CD4-positive, alpha-beta T cell (primary cell): ENCODE results near the gene MUC2. TPM values are rescaled to one million over a fixed set of nuclear protein-coding genes. Genes with fewer than 3 reads are reported as not detected.

ENCODE experiments used
- ATAC-seq: fragments of 200-7000 bp; cut with Tn5 transposase; one replicate; pipeline ENCODE4 v1.10.0; 2022; ENCODE audit warnings: mild to moderate bottlenecking; ENCODE audit not compliant: poor library complexity
- CTCF ChIA-PET: fragments of 350-600 bp; sonication (Branson Sonifier 250); formaldehyde crosslinking; loops from one replicate; lab custom pipeline; 2021; ENCODE audit warnings: antibody characterized with exemption, inconsistent platforms; lab: Charles Lee
- POLR2A ChIA-PET: fragments of 350-600 bp; sonication (Branson Sonifier 250); formaldehyde crosslinking; loops from one replicate; lab custom pipeline; 2021; ENCODE audit warnings: antibody characterized with exemption, inconsistent platforms; lab: Charles Lee
- DNase-seq, 14 experiments: peaks; one replicate each; pipeline ENCODE4 v3.0.0-alpha.2; 2013 to 2020; ENCODE audit warnings: mixed read lengths in 2 of 14
- H3K27ac ChIP-seq, 2 donors: one replicate each; pipeline versions ENCODE4 v1.5.1 to v1.7.0; 2013; ENCODE audit warnings: low read length in 2 of 2, low read depth in 1 of 2, mild to moderate bottlenecking in 1 of 2
- H3K27me3 ChIP-seq, 2 experiments: 1 replicate in 1 of 2; 2 replicates in 1 of 2; pipeline versions ENCODE4 v1.6.1 to v1.7.0; 2013; ENCODE audit warnings: low read length in 2 of 2, control low read depth in 1 of 2, mild to moderate bottlenecking in 1 of 2, moderate library complexity in 1 of 2; ENCODE audit not compliant: insufficient read depth in 2 of 2, control insufficient read depth in 1 of 2
- H3K36me3 ChIP-seq: one replicate; pipeline ENCODE4 v1.6.1; 2013; ENCODE audit warnings: low read length, control low read depth; ENCODE audit not compliant: insufficient read depth
- H3K4me1 ChIP-seq: one replicate; pipeline ENCODE4 v1.6.1; 2013; ENCODE audit warnings: low read length, control low read depth; ENCODE audit not compliant: insufficient read depth
- H3K4me3 ChIP-seq: one replicate; pipeline ENCODE4 v1.5.1; 2013; ENCODE audit warnings: mild to moderate bottlenecking, low read length, moderate library complexity
- H3K9me3 ChIP-seq, 2 experiments: 1 replicate in 1 of 2; 2 replicates in 1 of 2; pipeline versions ENCODE4 v1.6.1 to v1.7.0; 2013; ENCODE audit warnings: low read length in 2 of 2, mild to moderate bottlenecking in 2 of 2, control low read depth in 1 of 2, moderate library complexity in 1 of 2; ENCODE audit not compliant: control insufficient read depth in 1 of 2, insufficient read depth in 1 of 2
- H3K27ac Mint-ChIP-seq: one replicate; pipeline ENCODE4 v1.8.0; 2020; ENCODE audit warnings: mixed read lengths
- H3K27me3 Mint-ChIP-seq: one replicate; pipeline ENCODE4 v1.8.0; 2021; ENCODE audit warnings: mixed read lengths
- H3K36me3 Mint-ChIP-seq: one replicate; pipeline ENCODE4 v1.8.0; 2021; ENCODE audit warnings: low read depth, mixed read lengths
- H3K4me1 Mint-ChIP-seq: one replicate; pipeline ENCODE4 v1.8.0; 2021; ENCODE audit warnings: low read depth, mixed read lengths
- H3K4me3 Mint-ChIP-seq: one replicate; pipeline ENCODE4 v1.8.0; 2020; ENCODE audit warnings: mild to moderate bottlenecking, mixed read lengths
- H3K9me3 Mint-ChIP-seq: one replicate; pipeline ENCODE4 v1.8.0; 2020; ENCODE audit warnings: mixed read lengths
- intact Hi-C, 2 experiments: fragments of 100-400 bp; cut with DNase I in 1 of 2; cut with micrococcal nuclease in 1 of 2; formaldehyde crosslinking; loops; one replicate each; pipeline versions ENCODE4 v1.15.1 to v1.9.0; 2023 to 2025; cut with DNase I, micrococcal nuclease
- total RNA-seq, 174 experiments: library from RNA in 2 of 174; stranded (reverse) in 2 of 174; gene quantifications; one replicate each; pipeline ENCODE4 v1.2.3 and lab custom pipeline; 2021 to 2026
- TF ChIP-seq, protein P1 (sequence below): fragments of 200-600 bp; IDR thresholded peaks from one replicate; pipeline ENCODE4 v1.8.0; 2022; ENCODE audit warnings: antibody characterized with exemption, mild to moderate bottlenecking

MUC2 gene
- total RNA-seq, 2 experiments from 2014 or later, result not detected

DNA sequence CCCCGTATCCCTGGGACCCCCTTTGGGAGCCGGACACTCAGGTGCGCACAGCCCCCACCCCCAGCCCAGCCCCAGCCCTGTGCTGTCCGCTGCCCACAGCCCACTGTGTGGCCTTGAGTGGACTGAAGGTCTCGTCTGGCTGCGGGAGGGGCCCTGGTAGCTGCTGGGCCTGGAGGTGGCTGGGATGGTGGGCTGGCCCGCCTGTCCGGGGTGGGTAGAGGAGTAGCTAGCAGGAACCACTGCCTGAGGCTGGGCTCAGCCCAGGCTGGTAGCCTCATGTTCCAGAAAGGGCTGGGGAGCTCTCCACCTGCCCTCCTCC is 33.6 kb upstream of the MUC2 start:
- Mint-ChIP-seq H3K4me3 (no peak overlapping the region), H3K27me3 (no peaks in the 10 kb centered on the region), H3K4me1 (no peaks in the 10 kb centered on the region), H3K36me3 (no peaks in the 10 kb centered on the region), H3K9me3 (no peaks in the 10 kb centered on the region), H3K27ac (no peak overlapping the region)
- CTCF ChIA-PET, result no interaction called here
- Histone ChIP-seq H3K27me3 (no peaks in the 10 kb centered on the region), H3K4me3 (no peak overlapping the region), H3K36me3 (no peaks in the 10 kb centered on the region), H3K27ac (no peak overlapping the region), H3K4me1 (no peaks in the 10 kb centered on the region), H3K9me3 (peaks cover 0 to 13% of the 10 kb centered on the region in 2 experiments)
- ATAC-seq, result no peak
- POLR2A ChIA-PET, result no interaction called here
- DNase-seq, result peak in 1 of 14 experiments; percentile 4
- intact Hi-C loops, result no loop called here
- TF ChIP-seq, protein P1, sequence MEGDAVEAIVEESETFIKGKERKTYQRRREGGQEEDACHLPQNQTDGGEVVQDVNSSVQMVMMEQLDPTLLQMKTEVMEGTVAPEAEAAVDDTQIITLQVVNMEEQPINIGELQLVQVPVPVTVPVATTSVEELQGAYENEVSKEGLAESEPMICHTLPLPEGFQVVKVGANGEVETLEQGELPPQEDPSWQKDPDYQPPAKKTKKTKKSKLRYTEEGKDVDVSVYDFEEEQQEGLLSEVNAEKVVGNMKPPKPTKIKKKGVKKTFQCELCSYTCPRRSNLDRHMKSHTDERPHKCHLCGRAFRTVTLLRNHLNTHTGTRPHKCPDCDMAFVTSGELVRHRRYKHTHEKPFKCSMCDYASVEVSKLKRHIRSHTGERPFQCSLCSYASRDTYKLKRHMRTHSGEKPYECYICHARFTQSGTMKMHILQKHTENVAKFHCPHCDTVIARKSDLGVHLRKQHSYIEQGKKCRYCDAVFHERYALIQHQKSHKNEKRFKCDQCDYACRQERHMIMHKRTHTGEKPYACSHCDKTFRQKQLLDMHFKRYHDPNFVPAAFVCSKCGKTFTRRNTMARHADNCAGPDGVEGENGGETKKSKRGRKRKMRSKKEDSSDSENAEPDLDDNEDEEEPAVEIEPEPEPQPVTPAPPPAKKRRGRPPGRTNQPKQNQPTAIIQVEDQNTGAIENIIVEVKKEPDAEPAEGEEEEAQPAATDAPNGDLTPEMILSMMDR, result no peak

DNA sequence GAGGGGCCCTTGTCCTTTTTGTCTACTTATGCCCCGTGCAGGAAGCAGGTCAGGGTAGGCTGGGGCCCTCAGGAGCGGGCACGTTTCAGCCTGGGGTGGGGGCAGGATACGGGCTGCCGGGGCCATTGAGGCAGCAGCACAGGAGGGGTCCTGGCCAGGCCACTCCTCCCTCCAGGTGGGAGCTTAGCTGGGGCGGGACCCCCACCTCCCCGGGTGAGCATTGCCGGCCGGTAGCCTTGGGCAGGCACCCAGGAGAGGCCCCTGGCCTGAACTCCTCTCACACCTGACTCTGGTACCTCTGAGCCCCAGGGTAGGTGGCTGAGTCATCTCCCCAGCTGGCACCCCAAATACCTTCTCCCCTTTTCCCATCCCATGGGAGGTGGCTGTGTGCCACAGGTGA is 33.2 kb upstream of the MUC2 start:
- H3K36me3 ChIP-seq, result no peaks in the 10 kb centered on the region
- no peaks in the 10 kb centered on the region for H3K36me3 Mint-ChIP-seq
- H3K27me3 Mint-ChIP-seq, result no peaks in the 10 kb centered on the region
- peaks cover 0 to 13% of the 10 kb centered on the region in 2 experiments for H3K9me3 ChIP-seq
- POLR2A ChIA-PET, result no interaction called here
- no peaks in the 10 kb centered on the region for H3K9me3 Mint-ChIP-seq
- intact Hi-C loops, result no loop called here
- ATAC-seq (no peak), DNase-seq (peak in 1 of 14 experiments; percentile 1)
- H3K27ac ChIP-seq, result no peak overlapping the region
- no peaks in the 10 kb centered on the region for H3K27me3 ChIP-seq
- TF ChIP-seq, protein P1, result no peak
- H3K4me3 ChIP-seq, result no peak overlapping the region
- CTCF ChIA-PET, result no interaction called here
- H3K4me3 Mint-ChIP-seq, result no peak overlapping the region
- no peak overlapping the region for H3K27ac Mint-ChIP-seq
- H3K4me1 Mint-ChIP-seq, result no peaks in the 10 kb centered on the region
- no peaks in the 10 kb centered on the region for H3K4me1 ChIP-seq

DNA sequence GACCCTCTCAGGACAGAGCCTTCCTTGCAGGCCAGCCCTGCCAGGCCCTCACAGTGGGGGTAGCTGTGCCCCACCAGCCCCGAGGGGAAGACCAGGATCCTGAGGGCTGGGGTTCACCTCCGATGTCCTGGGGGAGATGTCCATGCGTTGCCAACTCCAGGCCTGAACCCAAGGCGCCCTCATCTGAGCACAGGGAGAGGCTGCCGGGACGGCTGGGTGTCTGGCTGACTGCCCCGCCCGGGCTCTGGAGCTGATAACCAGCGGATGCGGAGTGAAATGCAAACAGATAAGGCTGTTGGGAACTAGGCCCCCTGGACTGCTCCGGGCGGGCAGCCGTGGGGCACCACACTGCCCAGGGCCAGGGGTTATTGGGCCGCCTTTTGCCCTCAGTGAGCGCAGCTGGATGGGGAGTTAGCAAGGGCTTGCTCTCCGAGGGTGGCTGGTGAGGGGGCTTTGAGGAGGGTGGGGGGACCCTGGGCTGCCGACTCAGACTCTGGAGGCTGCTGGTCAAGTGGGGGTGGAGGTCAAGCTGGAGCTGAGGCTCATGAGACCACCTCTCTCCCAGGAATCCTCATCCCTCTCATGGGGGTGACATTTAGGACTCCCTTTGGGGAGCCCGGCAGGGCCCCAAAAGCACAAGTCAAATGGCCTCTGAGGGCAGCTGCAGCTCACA is 32.6 kb upstream of the MUC2 start:
- Histone ChIP-seq H3K27ac (no peak overlapping the region), H3K4me3 (no peak overlapping the region), H3K27me3 (no peaks in the 10 kb centered on the region), H3K4me1 (no peaks in the 10 kb centered on the region), H3K36me3 (no peaks in the 10 kb centered on the region), H3K9me3 (peaks cover 0 to 13% of the 10 kb centered on the region in 2 experiments)
- ChIA-PET CTCF (no interaction called here), POLR2A (no interaction called here)
- no peak overlapping the region for H3K27ac Mint-ChIP-seq
- no peaks in the 10 kb centered on the region for H3K4me1 Mint-ChIP-seq
- H3K4me3 Mint-ChIP-seq, result no peak overlapping the region
- no peaks in the 10 kb centered on the region for H3K9me3 Mint-ChIP-seq
- DNase-seq (no peak), ATAC-seq (no peak)
- H3K36me3 Mint-ChIP-seq, result no peaks in the 10 kb centered on the region
- intact Hi-C loops, result no loop called here
- H3K27me3 Mint-ChIP-seq, result peaks cover 4% of the 10 kb centered on the region
- TF ChIP-seq, protein P1, result no peak
